ENCODE measurements around the gene PGA4.
"Not testable (repeated sequence)": the region's sequence is repeated elsewhere in the genome, so short reads cannot be mapped to it uniquely, and the experiment has no call there.

DNA sequence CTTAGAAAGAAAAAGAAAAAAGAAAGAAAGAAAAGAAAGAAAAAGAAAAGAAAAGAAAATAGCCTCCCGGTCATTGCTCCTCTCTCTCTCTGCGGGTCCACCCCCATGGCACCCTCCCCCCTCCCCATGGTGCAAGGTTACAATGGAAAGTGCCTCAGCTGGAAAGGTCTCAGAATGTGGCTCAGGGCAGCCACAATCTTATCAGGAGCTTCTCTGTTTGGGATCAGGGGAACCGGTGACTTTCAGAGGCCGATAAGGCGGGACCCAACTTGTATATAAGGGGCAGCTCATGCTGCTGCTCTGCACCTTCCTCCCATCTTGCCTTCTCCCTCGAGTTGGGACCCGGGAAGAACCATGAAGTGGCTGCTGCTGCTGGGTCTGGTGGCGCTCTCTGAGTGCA is at the start of gene PGA4:
- TF ChIP-seq EP300 (IDR thresholded peaks at IDR 0.05; ENCODE audit: borderline replicate concordance in 1 of 2, low read depth in 1 of 2, low read length in 1 of 2); IRF3 (IDR thresholded peaks at IDR 0.05; ENCODE audit: low read depth, low read length); POLR2AphosphoS5 (IDR thresholded peaks at IDR 0.05; ENCODE audit: low read depth, low read length); REST (IDR thresholded peaks at IDR 0.05; ENCODE audit: low read depth, low read length); RXRA (IDR thresholded peaks at IDR 0.05; ENCODE audit: borderline replicate concordance, low read depth); SIN3A (IDR thresholded peaks at IDR 0.05; ENCODE audit: borderline replicate concordance, low read depth, low read length); SMC3 (IDR thresholded peaks at IDR 0.05; ENCODE audit: low read depth, low read length); FOXJ3 (CRISPR knock-in tag; IDR thresholded peaks at IDR 0.05): not testable (repeated sequence)
- TF ChIP-seq, protein P1, sequence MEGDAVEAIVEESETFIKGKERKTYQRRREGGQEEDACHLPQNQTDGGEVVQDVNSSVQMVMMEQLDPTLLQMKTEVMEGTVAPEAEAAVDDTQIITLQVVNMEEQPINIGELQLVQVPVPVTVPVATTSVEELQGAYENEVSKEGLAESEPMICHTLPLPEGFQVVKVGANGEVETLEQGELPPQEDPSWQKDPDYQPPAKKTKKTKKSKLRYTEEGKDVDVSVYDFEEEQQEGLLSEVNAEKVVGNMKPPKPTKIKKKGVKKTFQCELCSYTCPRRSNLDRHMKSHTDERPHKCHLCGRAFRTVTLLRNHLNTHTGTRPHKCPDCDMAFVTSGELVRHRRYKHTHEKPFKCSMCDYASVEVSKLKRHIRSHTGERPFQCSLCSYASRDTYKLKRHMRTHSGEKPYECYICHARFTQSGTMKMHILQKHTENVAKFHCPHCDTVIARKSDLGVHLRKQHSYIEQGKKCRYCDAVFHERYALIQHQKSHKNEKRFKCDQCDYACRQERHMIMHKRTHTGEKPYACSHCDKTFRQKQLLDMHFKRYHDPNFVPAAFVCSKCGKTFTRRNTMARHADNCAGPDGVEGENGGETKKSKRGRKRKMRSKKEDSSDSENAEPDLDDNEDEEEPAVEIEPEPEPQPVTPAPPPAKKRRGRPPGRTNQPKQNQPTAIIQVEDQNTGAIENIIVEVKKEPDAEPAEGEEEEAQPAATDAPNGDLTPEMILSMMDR (IDR thresholded peaks at IDR 0.05), result not testable (repeated sequence)
- TF ChIP-seq, protein P2, sequence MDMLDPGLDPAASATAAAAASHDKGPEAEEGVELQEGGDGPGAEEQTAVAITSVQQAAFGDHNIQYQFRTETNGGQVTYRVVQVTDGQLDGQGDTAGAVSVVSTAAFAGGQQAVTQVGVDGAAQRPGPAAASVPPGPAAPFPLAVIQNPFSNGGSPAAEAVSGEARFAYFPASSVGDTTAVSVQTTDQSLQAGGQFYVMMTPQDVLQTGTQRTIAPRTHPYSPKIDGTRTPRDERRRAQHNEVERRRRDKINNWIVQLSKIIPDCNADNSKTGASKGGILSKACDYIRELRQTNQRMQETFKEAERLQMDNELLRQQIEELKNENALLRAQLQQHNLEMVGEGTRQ (IDR thresholded peaks at IDR 0.05; ENCODE audit: borderline replicate concordance, low read depth, low read length), result not testable (repeated sequence)
